Measurements from ENCODE around the gene GPR55.

DNA sequence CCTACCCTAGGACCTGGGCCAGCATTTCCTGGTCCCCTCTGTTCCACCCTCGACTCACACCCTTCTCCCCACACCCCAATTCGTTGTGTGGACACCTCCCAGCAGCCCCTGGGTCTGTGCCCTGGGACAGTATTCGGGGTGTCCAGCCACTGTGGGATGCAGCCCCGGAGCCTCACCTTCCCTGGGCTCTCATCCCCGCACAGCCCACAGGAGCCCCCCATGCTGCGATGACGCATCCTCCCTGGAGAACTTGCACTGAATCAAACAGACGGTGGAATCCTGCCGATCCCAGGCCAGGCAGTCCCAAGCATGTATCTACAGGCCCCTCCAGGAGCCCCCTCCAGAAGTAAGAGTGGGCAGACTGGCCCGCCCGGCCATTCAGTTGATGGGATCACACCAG, 50.6 kb downstream of the GPR55 start:
- TF ChIP-seq, protein P1, sequence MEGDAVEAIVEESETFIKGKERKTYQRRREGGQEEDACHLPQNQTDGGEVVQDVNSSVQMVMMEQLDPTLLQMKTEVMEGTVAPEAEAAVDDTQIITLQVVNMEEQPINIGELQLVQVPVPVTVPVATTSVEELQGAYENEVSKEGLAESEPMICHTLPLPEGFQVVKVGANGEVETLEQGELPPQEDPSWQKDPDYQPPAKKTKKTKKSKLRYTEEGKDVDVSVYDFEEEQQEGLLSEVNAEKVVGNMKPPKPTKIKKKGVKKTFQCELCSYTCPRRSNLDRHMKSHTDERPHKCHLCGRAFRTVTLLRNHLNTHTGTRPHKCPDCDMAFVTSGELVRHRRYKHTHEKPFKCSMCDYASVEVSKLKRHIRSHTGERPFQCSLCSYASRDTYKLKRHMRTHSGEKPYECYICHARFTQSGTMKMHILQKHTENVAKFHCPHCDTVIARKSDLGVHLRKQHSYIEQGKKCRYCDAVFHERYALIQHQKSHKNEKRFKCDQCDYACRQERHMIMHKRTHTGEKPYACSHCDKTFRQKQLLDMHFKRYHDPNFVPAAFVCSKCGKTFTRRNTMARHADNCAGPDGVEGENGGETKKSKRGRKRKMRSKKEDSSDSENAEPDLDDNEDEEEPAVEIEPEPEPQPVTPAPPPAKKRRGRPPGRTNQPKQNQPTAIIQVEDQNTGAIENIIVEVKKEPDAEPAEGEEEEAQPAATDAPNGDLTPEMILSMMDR (IDR thresholded peaks at IDR 0.05) = no peak
- TF ChIP-seq POLR2A (IDR thresholded peaks at IDR 0.05) = no peak
